Sigmoid colon (tissue), 7 donors: ENCODE results near the gene SLC35G3. TPM values are rescaled to one million over a fixed set of nuclear protein-coding genes. Genes with fewer than 3 reads are reported as not detected.

ENCODE experiments used
- DNase-seq: peaks from one replicate; pipeline ENCODE4 v3.0.0-alpha.2; 2019
- H3K27ac ChIP-seq, 4 donors: fragments of 200-600 bp; sonication (generic); one replicate each; pipeline ENCODE4 v1.5.1; 2016 to 2019; ENCODE audit warnings: mild to moderate bottlenecking in 1 of 4
- H3K27me3 ChIP-seq, 3 donors: fragments of 200-600 bp; sonication (generic); one replicate each; pipeline ENCODE4 v1.5.1; 2019; ENCODE audit warnings: mild to moderate bottlenecking in 1 of 3
- H3K36me3 ChIP-seq, 4 donors: fragments of 200-600 bp; sonication (generic); one replicate each; pipeline ENCODE4 v1.5.1; 2016 to 2019
- H3K4me1 ChIP-seq, 4 donors: fragments of 200-600 bp; sonication (generic); one replicate each; pipeline ENCODE4 v1.5.1; 2017 to 2019
- H3K4me3 ChIP-seq, 4 donors: fragments of 200-600 bp; sonication (generic); one replicate each; pipeline ENCODE4 v1.5.1; 2017 to 2019; ENCODE audit warnings: mild to moderate bottlenecking in 2 of 4, moderate library complexity in 1 of 4
- H3K9me3 ChIP-seq, 4 donors: fragments of 200-600 bp in 3 of 4; sonication (generic) in 3 of 4; one replicate each; pipeline versions ENCODE4 v1.5.1 to v1.6.1; 2013 to 2019
- CTCF ChIP-seq, 4 experiments: fragments of 450-650 bp in 3 of 4; fragments of 200-600 bp in 1 of 4; IDR thresholded peaks; one replicate each; pipeline ENCODE4 v1.5.1; 2016 to 2019; ENCODE audit warnings: antibody characterized with exemption in 4 of 4, mild to moderate bottlenecking in 3 of 4, moderate library complexity in 2 of 4
- EP300 ChIP-seq, 4 donors: sonication (generic); formaldehyde crosslinking; IDR thresholded peaks; one replicate each; pipeline ENCODE4 v1.6.1; 2017; ENCODE audit warnings: antibody characterized with exemption in 4 of 4
- POLR2A ChIP-seq, 2 donors: fragments of 450-650 bp; IDR thresholded peaks; one replicate each; pipeline ENCODE4 v1.6.1; 2016; ENCODE audit warnings: antibody characterized with exemption in 2 of 2, mild to moderate bottlenecking in 2 of 2, moderate library complexity in 2 of 2
- POLR2AphosphoS5 ChIP-seq, 4 donors: sonication (generic); formaldehyde crosslinking; IDR thresholded peaks; one replicate each; pipeline ENCODE4 v1.6.1; 2017; ENCODE audit warnings: antibody characterized with exemption in 4 of 4
- WGBS, 2 donors: extraction: QIAGEN DNeasy Blood & Tissue Kit; methylation state at CpG; one replicate each; pipeline ENCODE4 v1.1.7; 2013; 5-methylcytosine and 5-hydroxymethylcytosine counted together
- intact Hi-C: fragments of 100-400 bp; cut with DNase I; formaldehyde crosslinking; loops from one replicate; pipeline ENCODE4 v1.15.1; 2023
- polyA plus RNA-seq, 3 donors: library from polyadenylated mRNA; stranded (reverse); fragments of 200-250 nt; gene quantifications; one replicate each; pipeline ENCODE4 v1.2.3, GENCODE V29; 2013
- total RNA-seq, 4 donors: library from RNA; depleted of rRNA; stranded (reverse); fragments of >200 nt; gene quantifications; one replicate each; pipeline ENCODE4 v1.1.0, GENCODE V29; 2016
- donor health status: healthy with polysubstance abuse.
- donor health status: Bipolar disorder and iron deficiency.
- donor health status: healthy.

SLC35G3 gene
- total and polyA plus RNA-seq, 7 donors, result not detected

GRCh38 chr17:35241520-35241919, 47.3 kb upstream of the SLC35G3 start:
- Histone ChIP-seq H3K9me3 (no peaks in the 10 kb centered on the region), H3K27ac (peak overlapping the region in 2 of 4 donors; percentile 95 to 99), H3K4me3 (peak overlapping the region; percentile 66 to 86 (median 72)), H3K27me3 (no peaks in the 10 kb centered on the region), H3K36me3 (no peaks in the 10 kb centered on the region), H3K4me1 (peaks cover 0 to 34% (median 32%) of the 10 kb centered on the region in 4 donors)
- TF ChIP-seq CTCF (IDR thresholded peaks at IDR 0.05) (no peak), EP300 (IDR thresholded peaks at IDR 0.05) (no peak), POLR2AphosphoS5 (IDR thresholded peaks at IDR 0.05) (no peak), POLR2A (IDR thresholded peaks at IDR 0.05) (no peak)
- no peak for DNase-seq
- intact Hi-C loops, result loop anchor here (5.0 to 10.0 kb wide), 3 partner anchors 206 to 1303 kb away; partner anchors contain the start of genes GGNBP2, LIG3 and SLFN13
- 75 to 90% methylated on average over 19 of the region's 19 CpGs for WGBS, 2 donors

- Histone ChIP-seq H3K36me3 (no peaks in the 10 kb centered on the region), H3K27me3 (no peaks in the 10 kb centered on the region), H3K9me3 (no peaks in the 10 kb centered on the region), H3K27ac (no peak overlapping the region), H3K4me1 (peaks cover 0 to 33% (median 31%) of the 10 kb centered on the region in 4 donors), H3K4me3 (no peak overlapping the region)
- TF ChIP-seq EP300 (IDR thresholded peaks at IDR 0.05) (no peak), CTCF (IDR thresholded peaks at IDR 0.05) (no peak), POLR2A (IDR thresholded peaks at IDR 0.05) (no peak)
- DNase-seq, result no peak
- WGBS, 2 donors, result 86 to 93% methylated on average over 8 of the region's 8 CpGs
- intact Hi-C loops, result loop anchor here (5.0 to 10.0 kb wide), 3 partner anchors 206 to 1304 kb away; partner anchors contain the start of genes GGNBP2, LIG3 and SLFN13
These were observed 46.7 kb upstream of the SLC35G3 start for GRCh38 chr17:35240861-35241260.

- DNase-seq, result no peak
- 75 to 77% methylated on average over 4 of the region's 4 CpGs for WGBS, 2 donors
- intact Hi-C loops, result loop anchor here (5.0 to 10.0 kb wide), 3 partner anchors 207 to 1305 kb away; partner anchors contain the start of genes GGNBP2, LIG3 and SLFN13
These were observed 45.6 kb upstream of the SLC35G3 start for GRCh38 chr17:35239823-35240222.

GRCh38 chr17:35238821-35239220, 44.6 kb upstream of the SLC35G3 start:
- intact Hi-C loops, result no loop called here
- TF ChIP-seq EP300 (IDR thresholded peaks at IDR 0.05) (no peak), CTCF (IDR thresholded peaks at IDR 0.05) (no peak), POLR2AphosphoS5 (IDR thresholded peaks at IDR 0.05) (no peak), POLR2A (IDR thresholded peaks at IDR 0.05) (no peak)
- H3K27ac ChIP-seq, result no peak overlapping the region

More at GRCh38 chr17:35239823-35240222, 45.6 kb upstream of the SLC35G3 start:
- no peak overlapping the region for H3K4me3 ChIP-seq
- no peaks in the 10 kb centered on the region for H3K9me3 ChIP-seq
- H3K36me3 ChIP-seq, result no peaks in the 10 kb centered on the region
- TF ChIP-seq EP300 (IDR thresholded peaks at IDR 0.05) (no peak), POLR2A (IDR thresholded peaks at IDR 0.05) (no peak), POLR2AphosphoS5 (IDR thresholded peaks at IDR 0.05) (no peak), CTCF (IDR thresholded peaks at IDR 0.05) (no peak)
- no peak overlapping the region for H3K27ac ChIP-seq
- H3K4me1 ChIP-seq, result peaks cover 0 to 23% (median 22%) of the 10 kb centered on the region in 4 donors
- no peaks in the 10 kb centered on the region for H3K27me3 ChIP-seq

GRCh38 chr17:35236821-35237220, 42.6 kb upstream of the SLC35G3 start:
- TF ChIP-seq POLR2AphosphoS5 (IDR thresholded peaks at IDR 0.05) (no peak), EP300 (IDR thresholded peaks at IDR 0.05) (no peak), CTCF (IDR thresholded peaks at IDR 0.05) (no peak), POLR2A (IDR thresholded peaks at IDR 0.05) (no peak)
- no peaks in the 10 kb centered on the region for H3K36me3 ChIP-seq
- no peaks in the 10 kb centered on the region for H3K27me3 ChIP-seq
- intact Hi-C loops, result no loop called here
- H3K4me1 ChIP-seq, result peaks cover 0 to 7% (median 5%) of the 10 kb centered on the region in 4 donors
- H3K9me3 ChIP-seq, result no peaks in the 10 kb centered on the region
- 76 to 81% methylated on average over 5 of the region's 5 CpGs for WGBS, 2 donors
- H3K27ac ChIP-seq, result no peak overlapping the region
- no peak for DNase-seq
- H3K4me3 ChIP-seq, result no peak overlapping the region

More at GRCh38 chr17:35238821-35239220, 44.6 kb upstream of the SLC35G3 start:
- peaks cover 0 to 13% (median 12%) of the 10 kb centered on the region in 4 donors for H3K4me1 ChIP-seq
- no peak for DNase-seq
- 64 to 66% methylated on average over 2 of the region's 2 CpGs for WGBS, 2 donors
- no peak overlapping the region for H3K4me3 ChIP-seq
- H3K27me3 ChIP-seq, result no peaks in the 10 kb centered on the region
- H3K36me3 ChIP-seq, result no peaks in the 10 kb centered on the region
- no peaks in the 10 kb centered on the region for H3K9me3 ChIP-seq
